Myocyte (in vitro differentiated cells): Measurements from ENCODE around the gene DGAT2. TPM values are rescaled to one million over a fixed set of nuclear protein-coding genes. Genes with fewer than 3 reads are reported as not detected.

Experiments
- DNase-seq: peaks from one replicate; pipeline ENCODE4 v3.0.0-alpha.2; 2012; ENCODE audit warnings: low read depth
- total RNA-seq: library from RNA; depleted of rRNA; stranded (reverse); fragments of >200 nt; gene quantifications from 2 replicates; pipeline ENCODE4 v1.2.3, GENCODE V29; 2014

Gene DGAT2
- total RNA-seq, 1 donor from 2014 or later, result 1.2 TPM

DNA sequence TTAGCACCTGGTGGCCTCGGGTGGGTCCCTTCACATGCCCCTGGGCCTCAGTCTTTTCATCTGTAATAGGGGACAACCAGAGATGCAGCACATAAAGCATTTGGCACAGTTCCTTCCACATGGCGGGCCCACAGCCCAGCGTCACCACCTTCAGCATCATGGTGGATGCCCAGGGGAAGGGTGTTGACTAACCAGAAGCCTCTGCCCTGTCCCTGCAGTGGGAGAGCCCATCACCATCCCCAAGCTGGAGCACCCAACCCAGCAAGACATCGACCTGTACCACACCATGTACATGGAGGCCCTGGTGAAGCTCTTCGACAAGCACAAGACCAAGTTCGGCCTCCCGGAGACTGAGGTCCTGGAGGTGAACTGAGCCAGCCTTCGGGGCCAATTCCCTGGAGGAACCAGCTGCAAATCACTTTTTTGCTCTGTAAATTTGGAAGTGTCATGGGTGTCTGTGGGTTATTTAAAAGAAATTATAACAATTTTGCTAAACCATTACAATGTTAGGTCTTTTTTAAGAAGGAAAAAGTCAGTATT is 31.6 kb downstream of the DGAT2 start:
- no peak for DNase-seq

DNA sequence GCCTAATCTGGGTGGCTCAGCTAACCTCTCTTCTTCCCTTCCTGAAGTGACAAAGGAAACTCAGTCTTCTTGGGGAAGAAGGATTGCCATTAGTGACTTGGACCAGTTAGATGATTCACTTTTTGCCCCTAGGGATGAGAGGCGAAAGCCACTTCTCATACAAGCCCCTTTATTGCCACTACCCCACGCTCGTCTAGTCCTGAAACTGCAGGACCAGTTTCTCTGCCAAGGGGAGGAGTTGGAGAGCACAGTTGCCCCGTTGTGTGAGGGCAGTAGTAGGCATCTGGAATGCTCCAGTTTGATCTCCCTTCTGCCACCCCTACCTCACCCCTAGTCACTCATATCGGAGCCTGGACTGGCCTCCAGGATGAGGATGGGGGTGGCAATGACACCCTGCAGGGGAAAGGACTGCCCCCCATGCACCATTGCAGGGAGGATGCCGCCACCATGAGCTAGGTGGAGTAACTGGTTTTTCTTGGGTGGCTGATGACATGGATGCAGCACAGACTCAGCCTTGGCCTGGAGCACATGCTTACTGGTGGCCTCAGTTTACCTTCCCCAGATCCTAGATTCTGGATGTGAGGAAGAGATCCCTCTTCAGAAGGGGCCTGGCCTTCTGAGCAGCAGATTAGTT is 32.3 kb downstream of the DGAT2 start:
- no peak for DNase-seq

DNA sequence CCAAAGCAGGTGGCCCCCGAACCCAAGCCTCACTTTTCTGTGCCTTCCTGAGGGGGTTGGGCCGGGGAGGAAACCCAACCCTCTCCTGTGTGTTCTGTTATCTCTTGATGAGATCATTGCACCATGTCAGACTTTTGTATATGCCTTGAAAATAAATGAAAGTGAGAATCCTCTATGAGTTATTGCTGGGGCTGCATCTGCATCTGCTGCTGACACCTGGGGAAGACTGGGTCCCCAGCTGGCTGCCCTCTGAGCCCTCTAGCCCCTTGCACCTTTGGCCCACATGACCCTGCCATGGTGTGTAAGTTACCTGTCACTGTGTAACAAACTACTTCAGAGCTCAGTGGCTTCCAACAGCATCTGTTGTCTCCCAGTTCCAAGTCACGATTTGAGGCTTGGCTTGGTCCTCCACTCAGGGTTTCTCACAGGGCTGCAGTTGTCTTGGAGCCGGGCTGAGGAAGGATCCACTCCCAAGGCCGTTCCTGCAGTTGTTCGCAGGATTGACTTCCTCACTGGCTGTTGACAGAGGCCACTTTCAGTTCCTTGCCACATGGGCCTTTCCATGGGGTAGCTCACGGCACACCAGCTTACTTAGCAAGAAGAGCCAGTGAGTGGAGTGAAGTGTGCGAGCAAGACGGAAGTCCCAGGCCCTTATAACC is 32.9 kb downstream of the DGAT2 start:
- DNase-seq, result peak; percentile 40

DNA sequence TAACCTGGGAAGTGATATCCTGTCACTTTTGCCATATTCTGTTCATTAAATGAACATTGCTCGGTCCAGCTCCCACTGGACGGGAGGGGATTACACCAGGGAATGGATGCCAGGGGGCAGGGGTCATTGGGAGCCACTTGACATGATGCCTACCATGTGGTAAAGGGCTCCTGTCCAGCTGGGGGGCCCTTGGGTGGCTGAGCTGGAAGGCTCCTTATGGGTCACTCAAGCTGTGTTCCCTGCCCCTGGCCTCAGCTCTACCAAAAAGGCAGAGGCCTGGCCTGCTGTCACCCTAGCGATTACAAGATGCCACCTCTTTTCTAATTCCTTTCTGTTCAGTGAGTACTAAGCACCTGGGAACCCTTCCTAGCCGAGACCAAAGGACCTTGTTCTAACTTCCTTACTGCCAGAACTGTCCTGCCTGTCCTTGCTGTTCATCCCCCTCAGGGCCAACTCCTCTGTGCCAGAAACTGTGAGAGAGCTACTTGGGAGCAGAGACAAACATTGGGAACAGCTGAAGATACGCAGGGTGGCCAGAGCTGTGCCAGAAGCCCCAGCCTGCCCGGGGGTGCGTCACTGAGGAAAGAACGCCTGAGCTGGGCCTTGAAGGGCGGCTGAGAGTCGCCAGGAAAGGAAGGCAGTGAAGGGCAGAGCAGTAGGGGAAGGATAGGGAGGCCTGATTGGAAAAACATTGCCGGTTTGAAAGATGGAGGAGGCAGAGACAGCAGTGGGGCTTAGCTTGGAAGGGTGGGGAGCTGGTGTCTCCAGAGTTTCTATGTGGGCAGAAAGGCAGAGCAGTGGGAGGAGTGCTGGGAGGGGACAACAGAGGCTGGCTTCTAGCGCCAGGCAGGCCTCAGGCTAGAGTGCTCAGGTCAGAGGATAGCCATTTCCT is 33.7 kb downstream of the DGAT2 start:
- no peak for DNase-seq

DNA sequence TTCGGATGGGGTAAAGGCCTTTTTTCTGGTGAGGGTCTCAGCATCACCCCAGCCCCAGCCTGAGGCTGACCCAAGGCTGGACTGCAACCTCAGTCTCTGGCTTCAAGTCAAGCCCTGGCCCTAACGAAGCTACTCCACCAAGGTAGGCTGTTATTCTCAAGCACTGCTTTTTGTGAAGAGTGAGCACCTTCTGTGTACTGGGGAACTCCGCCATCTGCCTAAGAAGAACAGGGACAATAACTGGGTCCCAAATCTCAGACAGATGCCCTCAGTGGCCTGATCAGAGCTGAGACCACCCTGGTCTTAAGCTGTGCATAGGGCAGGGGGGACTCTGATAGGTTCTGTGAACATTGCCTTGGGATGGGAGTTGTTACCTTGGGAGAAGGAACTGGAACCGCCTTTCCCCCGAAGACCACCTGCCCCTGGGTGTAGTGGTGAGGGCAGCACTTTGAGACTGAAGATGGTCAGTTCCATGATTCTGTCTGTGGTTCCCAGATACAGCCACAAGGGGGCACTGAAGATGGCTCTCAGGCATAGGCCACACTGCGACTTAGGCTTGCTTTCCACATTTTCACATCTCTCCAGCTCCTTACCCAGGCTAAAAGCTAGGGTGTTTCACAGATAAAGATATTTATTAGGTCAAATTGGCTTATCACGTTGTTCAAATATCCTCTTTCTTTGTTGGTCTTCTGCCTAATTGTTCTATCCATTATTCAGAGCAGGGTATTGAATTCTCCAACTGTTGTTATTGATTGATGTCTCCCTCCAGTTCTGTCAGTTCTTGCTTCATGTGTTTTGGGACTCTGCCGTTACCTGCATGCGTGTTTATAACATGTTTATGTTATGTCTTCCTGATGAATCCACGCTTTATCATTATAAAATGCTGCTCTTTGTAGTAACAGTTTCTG is 34.6 kb downstream of the DGAT2 start:
- DNase-seq, result peak; percentile 78

DNA sequence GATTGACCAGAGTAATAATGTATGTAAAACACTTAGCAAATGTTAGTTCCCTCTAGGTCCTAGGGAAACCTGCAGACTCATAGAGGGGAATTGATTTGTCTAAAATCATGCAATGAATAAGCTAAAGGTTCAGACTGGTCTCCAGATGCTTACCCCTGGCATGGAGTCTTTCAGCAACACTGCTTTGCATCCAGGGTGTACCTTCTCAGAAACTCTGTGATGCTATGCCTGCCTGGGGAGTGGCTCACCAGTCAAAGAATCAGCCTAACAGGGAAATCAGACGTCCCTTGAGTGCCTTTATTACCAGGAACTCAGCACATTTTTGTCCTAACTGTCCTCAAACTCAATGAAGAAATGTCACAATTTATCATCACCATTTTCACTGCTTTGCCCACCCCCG is 40.5 kb downstream of the DGAT2 start:
- DNase-seq, result no peak

DNA sequence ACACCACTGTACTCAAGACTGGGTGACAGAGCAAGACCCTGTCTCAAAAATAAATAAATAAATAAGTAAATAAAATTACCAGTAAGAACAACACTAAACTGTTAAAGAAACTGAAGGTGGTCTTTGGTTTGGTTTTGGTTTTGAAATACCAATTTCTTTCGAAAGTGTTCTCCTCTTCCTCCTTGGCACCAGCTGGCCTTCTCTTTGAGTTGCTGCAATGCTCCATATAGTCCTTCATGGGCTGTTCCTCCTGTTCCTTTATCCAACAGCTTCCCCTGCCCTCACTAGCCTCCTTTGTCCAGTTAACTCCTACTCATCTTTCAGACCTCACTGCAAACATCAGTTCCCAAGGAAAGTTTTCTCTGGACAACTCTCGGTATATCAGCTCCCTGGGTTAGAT is 41.4 kb downstream of the DGAT2 start:
- DNase-seq, result no peak

DNA sequence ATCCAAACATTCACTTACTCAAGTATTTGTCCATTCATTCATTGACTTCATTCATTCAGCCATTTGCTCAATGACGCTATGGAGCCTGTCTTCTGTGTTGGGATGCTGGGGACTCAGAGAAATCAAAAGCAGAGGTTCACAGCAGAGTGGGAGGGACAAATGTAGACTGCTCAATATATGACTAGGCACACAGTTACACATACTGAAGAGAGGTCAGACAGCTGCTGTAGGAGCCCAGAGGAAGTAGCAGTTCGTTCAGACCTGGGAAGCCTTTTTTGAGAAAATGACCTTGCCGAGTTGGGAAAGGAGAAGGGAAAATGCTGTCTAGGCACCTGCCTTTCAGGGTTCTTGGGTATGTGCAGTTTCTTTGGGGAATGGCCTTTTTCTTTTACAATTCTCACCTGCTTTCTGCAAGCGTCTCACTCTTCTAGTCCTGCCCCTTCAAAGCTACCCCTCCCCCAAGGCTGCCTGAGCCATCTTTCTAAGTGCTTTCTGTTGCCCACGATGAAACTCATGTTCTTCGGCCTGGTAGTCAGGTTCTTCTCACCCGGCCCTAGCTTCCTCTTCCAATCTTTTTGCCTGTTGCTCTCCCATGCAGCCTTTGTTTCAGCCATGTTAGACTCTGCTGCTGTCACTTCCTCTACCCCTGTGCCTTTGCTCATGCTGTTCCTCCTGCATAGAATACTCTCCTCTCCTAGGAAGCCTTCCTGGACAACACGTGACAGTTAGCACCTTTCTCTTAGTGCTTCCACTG is 42.2 kb downstream of the DGAT2 start:
- no peak for DNase-seq

DNA sequence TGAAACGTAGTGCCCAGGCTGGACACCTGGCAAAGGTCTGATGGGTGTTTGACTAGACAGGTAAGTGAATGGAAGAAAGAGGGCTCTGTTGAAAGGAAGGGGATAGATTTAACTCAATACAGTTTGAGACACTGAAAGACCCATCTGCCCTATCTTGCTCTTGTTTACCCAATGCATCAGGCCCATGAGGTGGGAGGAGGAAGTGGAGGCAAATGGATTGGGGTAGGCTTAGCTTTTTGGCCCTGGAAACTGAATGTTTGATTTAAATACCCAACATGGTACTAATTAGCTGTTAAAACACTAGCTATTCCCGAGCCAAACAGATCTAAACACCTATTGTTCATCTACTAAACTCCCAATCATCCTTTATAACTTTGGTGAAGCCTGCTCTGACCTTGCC is 42.9 kb downstream of the DGAT2 start:
- no peak for DNase-seq

DNA sequence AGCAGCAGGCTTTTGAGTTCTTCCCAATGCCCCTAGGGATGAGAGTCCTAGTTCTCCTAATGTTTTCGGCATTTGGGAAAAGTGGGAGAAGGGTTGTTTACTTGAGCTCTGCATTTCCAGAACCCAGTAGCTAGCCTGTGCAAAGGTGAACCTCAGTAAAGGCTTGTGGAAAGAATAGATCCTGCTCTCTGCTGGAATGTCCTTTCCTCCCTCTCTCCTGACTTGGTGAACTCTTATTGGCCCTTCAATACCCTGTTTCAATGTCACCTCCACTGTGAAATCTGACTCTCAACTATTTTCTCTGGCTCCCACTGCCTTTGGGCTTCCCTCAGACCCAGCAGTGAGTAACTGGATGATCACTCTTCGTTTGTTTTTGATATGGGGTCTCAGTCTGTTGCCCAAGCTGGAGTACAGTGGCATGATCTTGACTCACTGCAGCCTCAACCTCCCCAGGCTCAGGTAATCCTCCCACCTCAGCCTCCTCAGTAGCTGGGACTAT is 44.0 kb downstream of the DGAT2 start:
- no peak for DNase-seq

DNA sequence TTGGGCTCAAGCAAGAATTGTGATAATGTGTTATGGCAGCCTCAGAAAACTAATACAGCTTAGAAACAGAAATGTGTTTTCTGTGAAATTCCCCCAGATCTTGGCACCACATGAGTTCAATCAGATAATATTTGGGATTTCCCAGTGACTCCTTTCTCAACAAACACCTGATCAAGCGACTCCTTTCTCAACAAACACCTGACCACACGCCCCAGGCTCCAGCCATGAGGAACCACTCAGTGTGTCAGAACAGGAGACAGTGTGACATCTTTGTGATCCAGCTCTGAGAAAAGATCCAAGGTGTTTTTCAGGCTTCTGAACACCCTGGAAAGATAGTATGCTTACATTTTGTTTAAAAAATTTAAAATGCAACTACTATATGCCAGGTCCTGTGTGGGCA is 44.5 kb downstream of the DGAT2 start:
- DNase-seq, result no peak

DNA sequence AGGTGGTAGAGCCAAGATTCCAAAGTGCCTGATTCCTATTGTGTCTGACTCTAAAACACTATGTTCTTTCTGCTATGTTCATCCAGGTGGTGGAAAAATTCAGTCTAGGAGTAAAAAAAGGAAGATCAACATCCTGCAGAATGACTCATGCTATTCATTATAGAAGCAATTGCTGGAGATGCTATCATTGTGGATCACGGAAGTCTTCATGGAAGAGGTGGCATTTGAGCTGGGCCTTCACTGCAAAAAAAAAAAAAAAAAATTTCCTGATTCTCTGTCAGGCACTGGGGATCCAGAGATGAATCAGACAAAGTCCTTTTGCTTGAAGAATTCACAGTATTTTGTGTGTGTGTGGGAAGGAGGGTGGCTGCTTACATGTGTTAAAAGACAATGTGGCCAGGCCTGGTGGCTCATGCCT is 45.1 kb downstream of the DGAT2 start:
- no peak for DNase-seq

DNA sequence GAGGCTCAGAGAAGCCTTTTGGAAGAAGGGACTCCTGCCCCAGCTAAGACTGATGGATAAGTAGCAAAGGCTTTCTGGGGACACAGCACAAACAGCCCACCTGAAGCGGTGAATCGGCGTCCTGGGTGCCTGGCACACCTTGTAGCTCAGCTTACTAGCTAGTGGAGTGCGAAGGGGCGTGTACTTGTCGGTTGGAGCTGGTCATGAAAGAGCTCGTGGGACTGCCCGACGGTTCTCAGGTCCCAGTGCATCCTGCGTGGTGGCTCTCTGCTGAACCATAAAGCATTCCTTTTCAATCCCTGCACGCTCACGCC is 45.7 kb downstream of the DGAT2 start:
- DNase-seq, result no peak

DNA sequence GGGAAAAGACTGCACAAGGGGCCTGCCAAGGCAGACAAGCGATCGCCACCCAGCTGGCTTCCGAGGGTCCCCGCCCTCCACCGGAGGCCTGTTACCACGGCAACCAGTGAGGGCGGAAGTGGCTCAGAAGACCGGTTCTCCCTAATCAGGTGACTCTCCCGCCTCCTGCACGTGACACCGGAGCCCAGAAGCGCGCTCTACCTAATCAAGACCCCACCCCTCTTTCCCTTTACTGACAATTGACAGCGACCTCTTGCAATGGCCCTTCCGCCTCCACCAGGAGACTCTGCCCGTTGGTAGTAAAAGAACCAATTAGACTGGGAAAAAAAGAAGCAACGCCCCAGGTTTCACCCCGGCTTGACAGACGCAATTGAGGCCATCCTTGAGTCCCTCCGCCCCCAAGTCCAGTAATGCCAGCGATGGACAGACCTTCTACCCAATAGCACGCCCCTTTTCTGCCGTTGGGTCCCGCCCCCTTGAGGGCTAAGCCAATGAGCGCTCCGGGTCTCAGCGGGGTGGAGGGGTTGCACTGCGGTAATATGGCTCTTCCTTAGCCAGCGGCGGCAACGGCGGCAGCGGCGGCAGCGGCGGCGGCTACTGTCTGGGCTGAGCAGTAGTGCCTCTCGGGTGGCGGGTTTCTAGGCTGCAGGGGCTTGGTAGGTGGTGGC is 46.2 kb downstream of the DGAT2 start, which contains the start of gene UVRAG:
Gene UVRAG (plus strand): TSS at position 534 of the 668 bp plus-strand sequence. CDS start 198 bp downstream, outside the sequence.
- DNase-seq, result peak; percentile 100

DNA sequence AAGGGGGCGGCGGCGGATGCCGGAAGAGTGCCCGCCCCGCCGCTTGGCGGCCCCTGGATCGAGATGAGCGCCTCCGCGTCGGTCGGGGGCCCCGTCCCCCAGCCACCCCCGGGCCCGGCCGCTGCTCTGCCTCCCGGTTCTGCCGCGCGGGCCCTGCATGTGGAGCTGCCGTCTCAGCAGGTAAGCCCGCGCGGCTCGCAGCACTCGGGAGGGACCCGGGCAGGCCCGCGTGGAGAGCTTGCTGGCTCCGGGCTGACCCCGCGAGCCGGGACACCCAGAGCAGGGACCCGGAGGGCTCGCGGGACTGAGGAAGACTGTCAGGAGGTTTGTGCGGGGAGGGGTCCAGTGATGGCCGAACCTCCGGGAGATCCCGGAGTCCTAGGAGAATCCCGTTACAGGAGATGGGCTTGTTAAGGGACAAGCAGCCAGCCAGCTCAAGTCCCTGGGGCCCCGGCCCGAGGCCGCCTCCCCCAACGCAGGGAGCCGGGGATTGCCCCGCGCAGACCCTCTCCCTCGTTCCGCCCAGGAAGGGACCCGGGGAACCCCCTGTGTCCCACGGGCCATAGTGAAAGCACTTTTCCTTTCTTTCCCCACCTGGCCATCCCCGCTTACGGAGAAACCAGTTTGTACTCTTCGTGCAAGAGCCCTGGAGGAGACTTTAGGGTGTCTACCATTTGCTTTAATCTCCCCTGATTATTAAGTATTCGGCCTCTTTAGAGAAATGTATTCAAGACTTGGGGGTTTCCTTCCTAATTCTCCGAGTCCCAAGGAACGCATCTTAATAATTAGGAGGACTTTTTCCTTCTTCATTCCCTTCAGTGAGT is 47.0 kb downstream of the DGAT2 start:
- DNase-seq, result peak; percentile 38

DNA sequence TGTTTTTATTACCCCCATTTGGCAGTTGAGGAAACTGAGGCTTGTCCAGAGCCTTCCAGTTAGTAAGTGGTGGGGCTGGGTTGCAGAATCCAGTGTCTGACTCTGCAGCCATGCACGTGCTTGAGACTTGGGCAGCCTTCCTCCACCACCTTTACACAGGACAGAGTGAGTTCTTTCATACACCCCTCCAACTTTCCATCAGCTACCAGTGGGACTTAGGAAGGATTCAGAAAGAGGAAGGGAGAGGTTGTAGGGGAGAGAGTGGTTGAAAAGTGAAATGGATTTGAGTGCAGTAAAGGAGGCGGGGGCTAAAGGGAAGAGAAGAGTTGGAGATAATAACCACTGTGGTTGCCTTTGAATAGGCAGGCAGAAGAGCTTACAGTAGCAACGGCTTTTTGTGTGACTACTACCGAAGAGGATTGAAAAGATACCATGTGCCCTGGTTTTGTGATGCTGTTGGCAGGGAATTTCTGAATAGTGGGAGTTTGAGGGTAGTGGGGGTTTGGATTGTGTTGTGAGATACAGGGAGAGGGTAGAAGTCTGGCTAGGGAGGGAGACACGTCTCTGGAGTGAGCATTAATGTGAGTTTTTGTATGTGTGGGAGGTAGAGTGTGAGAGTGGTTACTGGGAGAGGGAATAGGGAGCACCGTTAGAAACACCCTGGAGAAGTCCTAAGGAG is 48.1 kb downstream of the DGAT2 start:
- no peak for DNase-seq

DNA sequence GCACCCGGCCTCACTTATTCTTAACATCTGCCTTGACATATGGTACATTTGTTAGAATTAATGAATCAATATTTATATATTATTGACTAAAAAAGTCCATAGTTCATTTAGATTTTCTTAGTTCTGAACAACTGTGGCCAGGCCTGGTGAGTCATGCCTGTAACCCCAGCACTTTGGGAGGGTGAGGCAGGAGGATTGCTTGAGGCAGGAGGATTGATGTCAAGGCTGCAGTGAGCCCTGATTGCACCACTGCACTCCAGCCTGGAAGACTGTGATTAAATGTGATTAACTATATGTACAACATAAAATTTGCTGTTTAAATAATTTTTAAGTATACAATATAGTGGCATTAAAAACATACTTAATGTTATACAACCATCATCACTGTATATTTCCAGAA is 52.1 kb downstream of the DGAT2 start:
- DNase-seq, result no peak

DNA sequence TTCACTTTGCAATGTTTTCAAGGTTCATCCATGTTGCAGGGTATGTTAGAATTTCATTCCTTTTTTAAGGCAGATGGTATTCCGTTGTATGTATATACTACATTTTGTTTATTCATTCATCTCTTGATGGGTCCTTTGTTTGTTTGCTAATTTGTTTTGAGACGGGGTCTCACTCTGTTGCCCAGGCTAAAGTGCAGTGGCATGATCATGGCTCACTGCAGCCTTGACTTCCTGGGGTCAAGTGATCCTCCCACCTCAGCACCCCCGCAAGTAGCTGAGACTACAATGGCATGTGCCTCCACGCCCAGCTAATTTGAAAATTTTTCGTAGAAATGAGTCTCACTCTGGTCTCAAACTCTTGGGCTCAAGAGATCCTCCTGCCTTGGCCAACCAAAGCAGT is 52.6 kb downstream of the DGAT2 start:
- no peak for DNase-seq
